OCI-M1 (cell line): ENCODE measurements around the gene USP46.
A peak's percentile ranks its signal among the peaks of the same experiment; 100 is the strongest.

Experiments used
- DNase-seq: peaks from one replicate; lab custom pipeline; 2025; lab: John Stamatoyannopoulos, UW

USP46 gene

DNA sequence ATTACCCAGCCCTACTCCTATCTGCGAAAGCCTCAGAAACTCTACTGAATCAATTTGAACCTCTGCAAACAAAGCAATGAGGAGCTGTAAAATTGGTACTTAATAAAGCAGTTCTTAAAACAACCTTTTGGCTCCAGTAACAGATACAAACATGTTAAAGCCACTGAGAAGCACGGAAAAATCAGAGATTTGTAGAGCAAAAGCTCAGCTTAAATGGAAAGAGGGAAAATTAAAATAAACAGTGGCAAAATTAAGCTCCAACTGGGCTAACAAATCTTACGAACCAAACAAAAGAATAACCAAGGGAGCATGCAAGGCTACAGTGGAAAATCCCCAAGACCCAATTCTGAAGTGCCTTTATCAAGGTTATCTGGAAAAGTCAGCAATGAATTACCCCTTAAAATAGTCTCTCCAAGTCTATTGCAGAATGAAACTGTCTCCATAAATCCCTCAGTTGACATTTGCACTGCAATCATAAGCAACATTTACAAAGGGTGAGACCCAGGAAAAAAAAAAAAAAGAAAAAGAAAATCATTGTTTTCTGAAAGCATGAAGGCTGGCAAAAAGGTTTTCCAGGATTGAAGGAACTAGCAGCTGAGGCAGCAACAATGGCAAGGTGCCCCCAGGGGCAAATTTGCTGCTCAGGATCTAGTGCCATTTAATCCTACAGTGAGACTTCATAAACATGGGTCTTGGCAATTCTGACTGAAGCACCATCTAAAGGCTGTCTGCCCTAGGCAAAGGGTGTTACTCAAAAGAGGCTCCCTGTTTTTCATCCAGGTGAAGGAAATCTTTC is 40.1 kb downstream of the USP46 start:
- no peak for DNase-seq

GRCh38 chr4:52617336-52618020 is 41.6 kb downstream of the USP46 start:
- DNase-seq = no peak

GRCh38 chr4:52614241-52614640 is 44.9 kb downstream of the USP46 start:
- no peak for DNase-seq

- DNase-seq = no peak
Observed at GRCh38 chr4:52612341-52612740, 46.8 kb downstream of the USP46 start.

DNA sequence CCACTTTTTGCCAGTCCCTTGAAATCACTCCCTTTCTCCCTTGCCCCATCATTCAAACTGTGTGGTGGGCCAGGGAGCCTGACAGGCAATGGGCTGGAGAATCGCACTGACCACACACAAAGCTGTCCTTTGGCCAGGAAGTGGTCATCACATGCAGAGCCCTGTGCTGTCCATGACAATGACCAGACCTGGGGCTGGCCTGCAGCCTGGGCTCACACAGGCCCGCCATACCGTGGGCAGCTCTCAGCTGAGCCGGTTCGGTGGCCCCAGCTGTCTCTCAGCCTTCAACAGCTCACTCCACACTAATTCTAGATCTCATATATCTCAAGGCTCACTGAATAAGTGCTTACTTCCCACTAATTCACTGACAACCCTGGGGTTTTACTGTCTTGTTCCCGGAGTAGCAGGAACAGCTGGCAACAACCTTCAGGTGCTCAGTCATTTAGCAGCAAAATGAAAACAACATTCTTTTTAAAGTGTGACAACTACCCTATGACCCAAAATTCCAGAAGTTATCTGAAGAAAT is 48.0 kb downstream of the USP46 start:
- no peak for DNase-seq

DNA sequence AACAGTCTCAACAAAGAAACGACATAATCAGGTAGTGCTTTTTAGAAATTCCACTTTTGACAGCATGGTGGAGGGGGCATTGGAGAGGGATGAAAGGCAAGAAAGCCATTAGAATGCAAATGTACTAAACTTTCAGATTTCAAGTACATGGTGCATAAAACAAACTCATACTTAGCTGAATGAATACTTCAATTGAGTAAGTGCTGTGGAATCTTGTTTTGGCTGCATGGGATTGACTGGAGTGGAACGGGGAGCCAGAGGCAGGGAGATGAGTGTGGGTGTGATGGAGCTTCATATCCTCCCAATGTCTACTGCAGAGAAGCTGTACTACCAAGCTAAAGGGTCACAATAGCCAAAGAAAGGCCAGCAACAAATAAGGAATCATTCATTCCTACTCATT is 52.4 kb downstream of the USP46 start:
- no peak for DNase-seq

DNA sequence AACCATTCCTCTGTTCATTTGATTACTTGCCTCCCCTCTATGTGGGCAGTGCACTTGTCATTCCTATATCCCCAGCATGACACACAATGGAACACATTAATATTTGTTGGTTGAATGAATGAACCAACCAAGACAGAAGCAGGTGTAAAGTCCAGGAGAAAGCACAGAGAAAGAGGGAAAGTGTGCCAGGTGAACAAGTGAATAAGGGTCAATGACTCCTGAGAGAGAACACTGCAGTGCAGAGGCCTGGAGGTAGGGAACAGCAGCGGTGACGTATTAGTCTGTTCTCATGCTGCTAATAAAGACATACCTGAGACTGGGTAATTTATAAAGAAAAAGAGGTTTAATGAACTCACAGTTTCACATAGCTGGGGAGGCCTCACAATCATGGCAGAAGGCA is 53.1 kb downstream of the USP46 start:
- DNase-seq = no peak

GRCh38 chr4:52604215-52604614 is 54.9 kb downstream of the USP46 start:
- no peak for DNase-seq

- no peak for DNase-seq
Observed at GRCh38 chr4:52600275-52600674, 58.8 kb downstream of the USP46 start.

GRCh38 chr4:52595001-52595400 is 64.1 kb downstream of the USP46 start:
- no peak for DNase-seq

GRCh38 chr4:52592287-52592686 is 66.8 kb downstream of the USP46 start:
- peak; percentile 64 for DNase-seq

DNA sequence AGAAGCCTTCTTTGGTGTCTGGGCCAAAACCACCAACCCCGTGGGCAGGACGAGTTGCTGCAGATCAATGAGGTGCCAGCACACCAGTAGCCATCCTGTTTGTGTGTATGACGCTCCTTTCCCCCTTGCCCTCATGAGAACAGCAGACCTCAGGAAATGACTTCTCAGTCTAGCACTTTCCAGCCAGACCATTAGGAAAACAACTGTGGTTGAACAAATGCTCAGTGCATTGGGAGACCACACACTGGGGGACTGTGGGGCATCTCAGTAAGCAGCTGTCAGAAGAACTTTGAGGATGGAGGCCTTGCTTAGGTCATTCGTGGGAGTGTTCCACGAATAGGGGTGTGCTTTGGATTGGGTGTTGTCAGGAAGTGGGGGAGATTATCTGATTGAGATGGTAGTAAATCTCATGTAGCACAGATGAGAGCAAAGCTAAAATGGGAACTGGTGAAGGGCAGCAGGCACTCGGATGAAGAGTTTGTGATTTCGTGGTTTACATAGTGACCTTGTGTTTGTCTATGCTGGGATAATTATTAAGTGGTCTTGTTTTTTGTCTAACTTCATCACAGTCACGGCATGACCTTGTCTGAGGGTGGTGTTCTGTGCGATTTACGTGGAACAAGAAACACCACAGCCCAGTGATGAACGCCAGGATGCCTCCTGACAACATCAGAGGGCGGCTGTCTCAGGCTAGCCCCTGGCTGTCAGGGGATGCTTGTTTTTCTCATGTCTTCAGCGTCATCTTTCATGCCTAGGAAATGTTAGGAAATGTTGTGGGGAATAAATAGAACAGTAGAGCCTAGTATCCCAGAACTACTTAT is 70.1 kb downstream of the USP46 start:
- peak; percentile 22 for DNase-seq

- DNase-seq = peak; percentile 58
Observed at GRCh38 chr4:52588097-52588496, 71.0 kb downstream of the USP46 start.

- no peak for DNase-seq
Observed at GRCh38 chr4:52586069-52586468, 73.0 kb downstream of the USP46 start.

GRCh38 chr4:52585379-52585778 is 73.7 kb downstream of the USP46 start:
- DNase-seq = peak; percentile 20

GRCh38 chr4:52579602-52580272 is 79.4 kb downstream of the USP46 start:
- DNase-seq = no peak

GRCh38 chr4:52578951-52579350 is 80.2 kb downstream of the USP46 start:
- DNase-seq = no peak

- DNase-seq = no peak
Observed at GRCh38 chr4:52577624-52577962, 81.5 kb downstream of the USP46 start.

DNA sequence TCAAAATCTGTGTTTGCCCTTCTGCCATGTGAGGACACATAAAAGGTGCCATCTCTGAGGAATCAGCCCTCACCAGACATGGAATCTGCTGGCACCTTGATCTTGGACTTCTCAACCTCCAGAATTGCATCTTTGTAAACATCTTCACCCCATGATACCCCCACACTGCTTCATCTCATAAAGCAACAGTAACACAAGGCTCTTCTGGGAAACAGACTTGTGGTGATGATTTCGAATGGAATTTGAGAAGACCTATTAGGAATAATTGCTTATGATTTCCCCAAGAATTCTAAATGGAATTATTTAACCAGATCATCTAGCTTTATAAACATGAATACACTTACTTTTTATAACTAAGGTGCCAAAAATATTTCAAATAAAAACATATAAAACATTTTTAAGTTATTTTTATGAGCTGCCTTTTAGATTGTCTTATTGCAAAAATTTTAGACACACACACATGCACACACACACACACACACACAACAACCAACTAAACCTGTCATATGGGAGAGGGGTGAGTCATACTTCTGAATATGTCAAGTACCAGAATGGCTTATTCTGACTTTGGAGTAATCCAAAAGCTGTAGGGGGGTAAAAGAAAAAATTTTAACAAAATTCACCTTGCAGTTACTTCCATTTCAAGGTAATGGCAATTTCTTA is 82.0 kb downstream of the USP46 start:
- DNase-seq = no peak

DNA sequence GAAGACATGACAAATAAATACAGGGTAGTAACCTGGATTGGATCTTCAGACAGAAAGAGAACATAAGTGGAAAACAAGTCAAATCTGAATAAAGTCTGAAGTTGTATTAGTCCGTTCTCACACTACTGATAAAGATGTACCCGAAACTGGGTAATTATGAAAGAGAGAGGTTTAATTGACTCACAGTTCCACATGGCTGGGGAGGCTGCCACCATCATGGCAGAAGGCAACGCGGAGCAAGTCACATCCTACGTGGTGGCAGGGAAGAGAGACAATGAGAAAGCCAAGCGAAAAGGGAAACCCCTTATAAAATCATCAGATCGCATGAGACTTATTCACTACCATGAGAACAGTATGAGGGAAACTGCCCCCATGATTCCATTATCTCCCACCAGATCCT is 82.8 kb downstream of the USP46 start:
- DNase-seq = no peak

DNA sequence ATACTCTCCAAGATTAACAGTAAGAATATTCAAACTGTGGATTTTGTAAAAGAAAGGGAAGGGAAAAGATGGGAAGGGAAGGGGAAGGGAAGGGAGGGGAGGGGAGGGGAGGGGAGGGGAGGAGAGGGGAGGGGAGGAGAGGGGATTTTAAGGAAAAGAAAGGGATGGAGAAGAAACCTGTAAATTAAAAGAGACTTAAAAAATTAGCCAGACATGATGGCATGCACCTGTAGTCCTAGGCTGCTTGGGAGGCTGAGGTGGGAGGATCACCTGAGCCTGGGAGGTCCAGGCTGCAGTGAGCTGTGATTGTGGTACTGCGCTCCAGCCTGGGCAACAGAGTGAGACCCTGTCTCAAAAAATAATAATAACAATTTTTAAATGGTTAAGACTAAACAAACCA is 83.7 kb downstream of the USP46 start:
- no peak for DNase-seq

GRCh38 chr4:52574036-52574435 is 85.1 kb downstream of the USP46 start:
- no peak for DNase-seq
